GM23338 (cell line): Measurements from ENCODE around the gene JMJD1C. TPM values are rescaled to one million over a fixed set of nuclear protein-coding genes. Genes with fewer than 3 reads are reported as not detected.

ENCODE experiments used
- ATAC-seq: fragments of 200-7000 bp; cut with Tn5 transposase; 3 replicates; pipeline ENCODE4 v1.9.1; 2020
- DNase-seq: peaks from one replicate; pipeline ENCODE4 v3.0.0-alpha.2; 2015; ENCODE audit warnings: low spot score
- H2AFZ ChIP-seq: fragments of 200-600 bp; sonication (generic); 2 replicates; pipeline ENCODE4 v1.8.0; 2016; ENCODE audit warnings: antibody characterized with exemption, mild to moderate bottlenecking, moderate library complexity
- H3F3A ChIP-seq: fragments of 200-600 bp; sonication (generic); replicated peaks from 2 replicates; pipeline ENCODE4 v1.8.0; 2017; ENCODE audit warnings: antibody characterized with exemption, mixed run types, low read depth
- H3K27ac ChIP-seq: fragments of 200-600 bp; sonication (generic); 2 replicates; pipeline ENCODE4 v1.6.1; 2016; ENCODE audit warnings: low read depth
- H3K27me3 ChIP-seq: fragments of 200-600 bp; sonication (generic); 2 replicates; pipeline ENCODE4 v1.8.0; 2016; ENCODE audit warnings: mild to moderate bottlenecking, mixed run types, moderate library complexity; ENCODE audit not compliant: insufficient read depth
- H3K36me3 ChIP-seq: fragments of 200-600 bp; sonication (generic); 2 replicates; pipeline ENCODE4 v1.8.0; 2016; ENCODE audit warnings: mild to moderate bottlenecking; ENCODE audit not compliant: insufficient read depth
- H3K4me1 ChIP-seq: fragments of 200-600 bp; sonication (generic); 2 replicates; pipeline ENCODE4 v1.8.0; 2016; ENCODE audit warnings: mild to moderate bottlenecking, moderate library complexity; ENCODE audit not compliant: insufficient read depth
- H3K4me2 ChIP-seq: fragments of 200-600 bp; sonication (generic); 2 replicates; pipeline ENCODE4 v1.7.1; 2017; ENCODE audit warnings: mixed run types
- H3K4me3 ChIP-seq: fragments of 200-600 bp; sonication (generic); 2 replicates; pipeline ENCODE4 v1.6.1; 2016; ENCODE audit warnings: mixed run types
- H3K79me2 ChIP-seq: fragments of 200-600 bp; sonication (generic); replicated peaks from 2 replicates; pipeline ENCODE4 v1.8.0; 2017; ENCODE audit warnings: mild to moderate bottlenecking; ENCODE audit not compliant: insufficient read depth
- H3K9me2 ChIP-seq: fragments of 200-600 bp; sonication (generic); 2 replicates; pipeline ENCODE4 v1.8.0; 2017; ENCODE audit not compliant: insufficient read depth
- H4K20me1 ChIP-seq: fragments of 200-600 bp; sonication (generic); replicated peaks from 2 replicates; pipeline ENCODE4 v1.8.0; 2017; ENCODE audit warnings: mild to moderate bottlenecking; ENCODE audit not compliant: insufficient read depth
- H3K27ac Mint-ChIP-seq: 2 replicates; pipeline ENCODE4 v1.8.0; 2020; ENCODE audit warnings: inconsistent platforms, mild to moderate bottlenecking, moderate library complexity, mixed read lengths
- H3K27me3 Mint-ChIP-seq: 3 replicates; pipeline ENCODE4 v1.8.0; 2022; ENCODE audit warnings: low read depth, mild to moderate bottlenecking, moderate library complexity, mixed read lengths, inconsistent platforms; ENCODE audit not compliant: insufficient read depth, poor library complexity
- H3K36me3 Mint-ChIP-seq: 3 replicates; pipeline ENCODE4 v1.8.0; 2021; ENCODE audit warnings: low read depth, mild to moderate bottlenecking, inconsistent platforms, moderate library complexity, mixed read lengths
- H3K4me1 Mint-ChIP-seq: 3 replicates; pipeline ENCODE4 v1.8.0; 2020; ENCODE audit warnings: mild to moderate bottlenecking, inconsistent platforms, mixed read lengths
- H3K4me3 Mint-ChIP-seq: 3 replicates; pipeline ENCODE4 v1.8.0; 2021; ENCODE audit warnings: moderate library complexity, mild to moderate bottlenecking, inconsistent platforms, mixed read lengths
- H3K9me3 Mint-ChIP-seq: 3 replicates; pipeline ENCODE4 v1.8.0; 2020; ENCODE audit warnings: moderate library complexity, mild to moderate bottlenecking, inconsistent platforms, mixed read lengths
- STAT1 ChIP-seq: IDR thresholded peaks from one replicate; pipeline ENCODE4 v1.6.1; 2016; ENCODE audit warnings: antibody characterized with exemption; ENCODE audit not compliant: unreplicated experiment
- ZNF114 ChIP-seq: fragments of 250-450 bp; sonication (Bioruptor Pico); IDR thresholded peaks from 2 replicates; pipeline ENCODE4 v1.5.0; 2020; ENCODE audit warnings: mild to moderate bottlenecking, moderate library complexity
- ZNF331 ChIP-seq: fragments of 250-450 bp; sonication (Bioruptor Pico); IDR thresholded peaks from 2 replicates; pipeline ENCODE4 v1.5.0; 2020; ENCODE audit warnings: low read depth, mild to moderate bottlenecking, moderate library complexity
- polyA plus RNA-seq: library from polyadenylated mRNA; unstranded; fragments of >200 nt; fragmentation: Nextera tagmentation; extraction: Ambion mirVana; gene quantifications from 2 replicates; pipeline ENCODE4 v1.2.1, GENCODE V29; 2016
- total RNA-seq: library from RNA; depleted of rRNA; stranded (reverse); fragments of >200 nt; shearing (Covaris generic); gene quantifications from 2 replicates; pipeline ENCODE4 v1.2.3, GENCODE V29; 2014
- TF ChIP-seq, protein P1 (sequence below): fragments of 250-450 bp; sonication (Bioruptor Pico); IDR thresholded peaks from 2 replicates; pipeline ENCODE4 v1.5.0; 2020; ENCODE audit warnings: mild to moderate bottlenecking, moderate library complexity
- TF ChIP-seq, protein P2 (sequence below): IDR thresholded peaks from one replicate; pipeline ENCODE4 v1.6.1; 2018; ENCODE audit warnings: antibody characterized with exemption; ENCODE audit not compliant: unreplicated experiment
- TF ChIP-seq, protein P3 (sequence below): IDR thresholded peaks from 2 replicates; pipeline ENCODE4 v1.6.1; 2016; ENCODE audit warnings: antibody characterized with exemption

The JMJD1C gene
- total and polyA plus RNA-seq, 2 experiments from 2014 or later = 333 to 435 TPM

DNA sequence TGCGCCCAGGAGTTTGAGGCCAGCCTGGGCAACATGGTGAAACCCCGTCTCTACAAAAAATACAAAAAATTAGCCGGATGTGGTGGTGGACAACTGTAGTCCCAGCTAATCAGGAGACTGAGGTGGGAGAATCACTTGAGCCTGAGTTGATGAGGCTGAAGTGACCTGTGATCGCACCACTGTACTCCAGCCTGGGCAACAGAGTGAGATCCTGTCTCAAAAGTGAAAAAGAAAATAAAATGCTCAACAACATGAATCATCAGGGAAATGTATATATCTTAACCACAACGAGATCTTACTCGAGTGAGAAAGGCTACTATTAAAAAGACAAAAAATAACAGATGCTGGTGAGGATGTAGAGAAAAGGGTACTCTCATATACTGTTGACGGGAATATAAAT is 72.7 kb downstream of the JMJD1C start:
- Histone ChIP-seq H4K20me1 (peaks cover 10% of the 10 kb centered on the region; the same call in 1 of the 2 replicates), H3K27me3 (no peaks in the 10 kb centered on the region), H3K9me2 (no peaks in the 10 kb centered on the region), H2AFZ (no peak overlapping the region), H3K36me3 (no peaks in the 10 kb centered on the region), H3F3A (no peaks in the 10 kb centered on the region), H3K79me2 (peaks cover 95% of the 10 kb centered on the region), H3K4me1 (peaks cover 11% of the 10 kb centered on the region; the same call in 1 of the 2 replicates), H3K4me3 (no peak overlapping the region), H3K27ac (no peak overlapping the region), H3K4me2 (no peak overlapping the region)
- Mint-ChIP-seq H3K4me1 (peaks cover 8% of the 10 kb centered on the region), H3K27me3 (peaks cover 3% of the 10 kb centered on the region), H3K36me3 (no peaks in the 10 kb centered on the region; the same call in 2 of the 3 replicates), H3K4me3 (no peak overlapping the region), H3K27ac (no peak overlapping the region), H3K9me3 (no peaks in the 10 kb centered on the region)
- ATAC-seq = no peak
- no peak for DNase-seq
- no peak for TF ChIP-seq ZNF331 (CRISPR knock-in tag)
- TF ChIP-seq, protein P1, sequence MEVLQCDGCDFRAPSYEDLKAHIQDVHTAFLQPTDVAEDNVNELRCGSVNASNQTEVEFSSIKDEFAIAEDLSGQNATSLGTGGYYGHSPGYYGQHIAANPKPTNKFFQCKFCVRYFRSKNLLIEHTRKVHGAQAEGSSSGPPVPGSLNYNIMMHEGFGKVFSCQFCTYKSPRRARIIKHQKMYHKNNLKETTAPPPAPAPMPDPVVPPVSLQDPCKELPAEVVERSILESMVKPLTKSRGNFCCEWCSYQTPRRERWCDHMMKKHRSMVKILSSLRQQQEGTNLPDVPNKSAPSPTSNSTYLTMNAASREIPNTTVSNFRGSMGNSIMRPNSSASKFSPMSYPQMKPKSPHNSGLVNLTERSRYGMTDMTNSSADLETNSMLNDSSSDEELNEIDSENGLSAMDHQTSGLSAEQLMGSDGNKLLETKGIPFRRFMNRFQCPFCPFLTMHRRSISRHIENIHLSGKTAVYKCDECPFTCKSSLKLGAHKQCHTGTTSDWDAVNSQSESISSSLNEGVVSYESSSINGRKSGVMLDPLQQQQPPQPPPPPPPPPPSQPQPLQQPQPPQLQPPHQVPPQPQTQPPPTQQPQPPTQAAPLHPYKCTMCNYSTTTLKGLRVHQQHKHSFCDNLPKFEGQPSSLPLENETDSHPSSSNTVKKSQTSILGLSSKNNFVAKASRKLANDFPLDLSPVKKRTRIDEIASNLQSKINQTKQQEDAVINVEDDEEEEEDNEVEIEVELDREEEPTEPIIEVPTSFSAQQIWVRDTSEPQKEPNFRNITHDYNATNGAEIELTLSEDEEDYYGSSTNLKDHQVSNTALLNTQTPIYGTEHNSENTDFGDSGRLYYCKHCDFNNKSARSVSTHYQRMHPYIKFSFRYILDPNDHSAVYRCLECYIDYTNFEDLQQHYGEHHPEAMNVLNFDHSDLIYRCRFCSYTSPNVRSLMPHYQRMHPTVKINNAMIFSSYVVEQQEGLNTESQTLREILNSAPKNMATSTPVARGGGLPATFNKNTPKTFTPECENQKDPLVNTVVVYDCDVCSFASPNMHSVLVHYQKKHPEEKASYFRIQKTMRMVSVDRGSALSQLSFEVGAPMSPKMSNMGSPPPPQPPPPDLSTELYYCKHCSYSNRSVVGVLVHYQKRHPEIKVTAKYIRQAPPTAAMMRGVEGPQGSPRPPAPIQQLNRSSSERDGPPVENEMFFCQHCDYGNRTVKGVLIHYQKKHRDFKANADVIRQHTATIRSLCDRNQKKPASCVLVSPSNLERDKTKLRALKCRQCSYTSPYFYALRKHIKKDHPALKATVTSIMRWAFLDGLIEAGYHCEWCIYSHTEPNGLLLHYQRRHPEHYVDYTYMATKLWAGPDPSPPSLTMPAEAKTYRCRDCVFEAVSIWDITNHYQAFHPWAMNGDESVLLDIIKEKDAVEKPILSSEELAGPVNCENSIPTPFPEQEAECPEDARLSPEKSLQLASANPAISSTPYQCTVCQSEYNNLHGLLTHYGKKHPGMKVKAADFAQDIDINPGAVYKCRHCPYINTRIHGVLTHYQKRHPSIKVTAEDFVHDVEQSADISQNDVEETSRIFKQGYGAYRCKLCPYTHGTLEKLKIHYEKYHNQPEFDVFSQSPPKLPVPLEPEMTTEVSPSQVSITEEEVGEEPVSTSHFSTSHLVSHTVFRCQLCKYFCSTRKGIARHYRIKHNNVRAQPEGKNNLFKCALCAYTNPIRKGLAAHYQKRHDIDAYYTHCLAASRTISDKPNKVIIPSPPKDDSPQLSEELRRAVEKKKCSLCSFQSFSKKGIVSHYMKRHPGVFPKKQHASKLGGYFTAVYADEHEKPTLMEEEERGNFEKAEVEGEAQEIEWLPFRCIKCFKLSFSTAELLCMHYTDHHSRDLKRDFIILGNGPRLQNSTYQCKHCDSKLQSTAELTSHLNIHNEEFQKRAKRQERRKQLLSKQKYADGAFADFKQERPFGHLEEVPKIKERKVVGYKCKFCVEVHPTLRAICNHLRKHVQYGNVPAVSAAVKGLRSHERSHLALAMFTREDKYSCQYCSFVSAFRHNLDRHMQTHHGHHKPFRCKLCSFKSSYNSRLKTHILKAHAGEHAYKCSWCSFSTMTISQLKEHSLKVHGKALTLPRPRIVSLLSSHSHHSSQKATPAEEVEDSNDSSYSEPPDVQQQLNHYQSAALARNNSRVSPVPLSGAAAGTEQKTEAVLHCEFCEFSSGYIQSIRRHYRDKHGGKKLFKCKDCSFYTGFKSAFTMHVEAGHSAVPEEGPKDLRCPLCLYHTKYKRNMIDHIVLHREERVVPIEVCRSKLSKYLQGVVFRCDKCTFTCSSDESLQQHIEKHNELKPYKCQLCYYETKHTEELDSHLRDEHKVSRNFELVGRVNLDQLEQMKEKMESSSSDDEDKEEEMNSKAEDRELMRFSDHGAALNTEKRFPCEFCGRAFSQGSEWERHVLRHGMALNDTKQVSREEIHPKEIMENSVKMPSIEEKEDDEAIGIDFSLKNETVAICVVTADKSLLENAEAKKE (CRISPR knock-in tag) = no peak

DNA sequence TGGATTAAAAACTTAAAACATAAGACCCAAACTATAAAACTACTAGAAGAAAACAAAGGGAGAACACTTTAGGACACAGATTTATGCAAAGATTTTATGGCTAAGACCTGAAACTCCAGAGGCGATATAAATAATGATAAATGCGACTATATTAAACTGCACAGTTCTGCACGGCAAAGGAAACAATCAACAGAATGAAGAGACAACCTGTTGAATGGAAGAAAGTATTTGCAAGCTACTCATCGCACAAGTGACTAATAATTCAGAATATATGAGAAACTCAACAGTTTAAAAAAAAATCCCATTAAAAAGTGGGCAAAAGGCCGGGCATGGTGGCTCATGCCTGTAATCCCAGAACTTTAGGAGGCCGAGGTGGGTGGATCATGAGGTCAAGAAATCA is 73.6 kb downstream of the JMJD1C start:
- Mint-ChIP-seq H3K9me3 (no peaks in the 10 kb centered on the region), H3K36me3 (no peaks in the 10 kb centered on the region; the same call in 2 of the 3 replicates), H3K27ac (no peak overlapping the region), H3K27me3 (no peaks in the 10 kb centered on the region), H3K4me3 (no peak overlapping the region), H3K4me1 (peaks cover 11% of the 10 kb centered on the region)
- Histone ChIP-seq H2AFZ (no peak overlapping the region), H3K36me3 (no peaks in the 10 kb centered on the region), H3F3A (no peaks in the 10 kb centered on the region), H3K27ac (peak overlapping the region; percentile 39; the same call in 1 of the 2 replicates), H3K4me2 (no peak overlapping the region), H3K4me3 (no peak overlapping the region), H3K79me2 (peaks cover 100% of the 10 kb centered on the region), H3K9me2 (no peaks in the 10 kb centered on the region), H3K4me1 (peaks cover 11% of the 10 kb centered on the region; the same call in 1 of the 2 replicates), H3K27me3 (no peaks in the 10 kb centered on the region), H4K20me1 (peaks cover 10% of the 10 kb centered on the region; the same call in 1 of the 2 replicates)
- ATAC-seq = no peak
- no peak for DNase-seq
- TF ChIP-seq ZNF331 (CRISPR knock-in tag) (no peak), STAT1 (no peak), ZNF114 (no peak)
- TF ChIP-seq, protein P2, sequence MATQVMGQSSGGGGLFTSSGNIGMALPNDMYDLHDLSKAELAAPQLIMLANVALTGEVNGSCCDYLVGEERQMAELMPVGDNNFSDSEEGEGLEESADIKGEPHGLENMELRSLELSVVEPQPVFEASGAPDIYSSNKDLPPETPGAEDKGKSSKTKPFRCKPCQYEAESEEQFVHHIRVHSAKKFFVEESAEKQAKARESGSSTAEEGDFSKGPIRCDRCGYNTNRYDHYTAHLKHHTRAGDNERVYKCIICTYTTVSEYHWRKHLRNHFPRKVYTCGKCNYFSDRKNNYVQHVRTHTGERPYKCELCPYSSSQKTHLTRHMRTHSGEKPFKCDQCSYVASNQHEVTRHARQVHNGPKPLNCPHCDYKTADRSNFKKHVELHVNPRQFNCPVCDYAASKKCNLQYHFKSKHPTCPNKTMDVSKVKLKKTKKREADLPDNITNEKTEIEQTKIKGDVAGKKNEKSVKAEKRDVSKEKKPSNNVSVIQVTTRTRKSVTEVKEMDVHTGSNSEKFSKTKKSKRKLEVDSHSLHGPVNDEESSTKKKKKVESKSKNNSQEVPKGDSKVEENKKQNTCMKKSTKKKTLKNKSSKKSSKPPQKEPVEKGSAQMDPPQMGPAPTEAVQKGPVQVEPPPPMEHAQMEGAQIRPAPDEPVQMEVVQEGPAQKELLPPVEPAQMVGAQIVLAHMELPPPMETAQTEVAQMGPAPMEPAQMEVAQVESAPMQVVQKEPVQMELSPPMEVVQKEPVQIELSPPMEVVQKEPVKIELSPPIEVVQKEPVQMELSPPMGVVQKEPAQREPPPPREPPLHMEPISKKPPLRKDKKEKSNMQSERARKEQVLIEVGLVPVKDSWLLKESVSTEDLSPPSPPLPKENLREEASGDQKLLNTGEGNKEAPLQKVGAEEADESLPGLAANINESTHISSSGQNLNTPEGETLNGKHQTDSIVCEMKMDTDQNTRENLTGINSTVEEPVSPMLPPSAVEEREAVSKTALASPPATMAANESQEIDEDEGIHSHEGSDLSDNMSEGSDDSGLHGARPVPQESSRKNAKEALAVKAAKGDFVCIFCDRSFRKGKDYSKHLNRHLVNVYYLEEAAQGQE = no peak
- TF ChIP-seq, protein P3, sequence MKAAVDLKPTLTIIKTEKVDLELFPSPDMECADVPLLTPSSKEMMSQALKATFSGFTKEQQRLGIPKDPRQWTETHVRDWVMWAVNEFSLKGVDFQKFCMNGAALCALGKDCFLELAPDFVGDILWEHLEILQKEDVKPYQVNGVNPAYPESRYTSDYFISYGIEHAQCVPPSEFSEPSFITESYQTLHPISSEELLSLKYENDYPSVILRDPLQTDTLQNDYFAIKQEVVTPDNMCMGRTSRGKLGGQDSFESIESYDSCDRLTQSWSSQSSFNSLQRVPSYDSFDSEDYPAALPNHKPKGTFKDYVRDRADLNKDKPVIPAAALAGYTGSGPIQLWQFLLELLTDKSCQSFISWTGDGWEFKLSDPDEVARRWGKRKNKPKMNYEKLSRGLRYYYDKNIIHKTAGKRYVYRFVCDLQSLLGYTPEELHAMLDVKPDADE = no peak
